Stimulated activated CD8-positive, alpha-beta memory T cell treated with anti-CD3 and anti-CD28 coated beads, Interleukin-15, amount 100 ng/mL, for 1 hour (primary cell): ENCODE measurements around the gene RNF166.

Experiments
- DNase-seq: peaks from one replicate; pipeline ENCODE4 v3.0.0-alpha.2; 2020; ENCODE audit warnings: low read depth

RNF166 gene

GRCh38 chr16:88706229-88706964, at the start of gene RNF166, which contains the start of gene CTU2:
Gene RNF166, minus strand, starts transcription at chr16:88706408. Its CDS starts 83 bp downstream, at chr16:88706325.
Gene CTU2, plus strand, starts transcription at chr16:88706503. Its CDS starts 28 bp downstream, at chr16:88706531.
- peak; percentile 81 for DNase-seq

- DNase-seq = no peak
Observed at GRCh38 chr16:88754912-88755744, 48.9 kb upstream of the RNF166 start.

- DNase-seq = no peak
Observed at GRCh38 chr16:88754109-88754911, 48.1 kb upstream of the RNF166 start.

- DNase-seq = no peak
Observed at GRCh38 chr16:88753602-88754001, 47.4 kb upstream of the RNF166 start.

- DNase-seq = no peak
Observed at GRCh38 chr16:88753191-88753590, 47.0 kb upstream of the RNF166 start.

GRCh38 chr16:88752386-88753002, 46.3 kb upstream of the RNF166 start:
- DNase-seq = no peak

GRCh38 chr16:88750854-88751253, 44.6 kb upstream of the RNF166 start:
- DNase-seq = no peak

GRCh38 chr16:88749358-88749757, 43.1 kb upstream of the RNF166 start:
- no peak for DNase-seq

- DNase-seq = no peak
Observed at GRCh38 chr16:88748364-88748763, 42.2 kb upstream of the RNF166 start.

- DNase-seq = no peak
Observed at GRCh38 chr16:88747588-88748301, 41.5 kb upstream of the RNF166 start.

GRCh38 chr16:88746506-88746905, 40.3 kb upstream of the RNF166 start:
- DNase-seq = no peak

GRCh38 chr16:88744577-88745521, 38.6 kb upstream of the RNF166 start:
- DNase-seq = no peak

GRCh38 chr16:88743693-88744576, 37.7 kb upstream of the RNF166 start:
- DNase-seq = peak; percentile 59

- DNase-seq = no peak
Observed at GRCh38 chr16:88742896-88743605, 36.8 kb upstream of the RNF166 start.

- DNase-seq = no peak
Observed at GRCh38 chr16:88741368-88741767, 35.2 kb upstream of the RNF166 start.

- no peak for DNase-seq
Observed at GRCh38 chr16:88740727-88741055, 34.5 kb upstream of the RNF166 start.

- no peak for DNase-seq
Observed at GRCh38 chr16:88739977-88740726, 33.9 kb upstream of the RNF166 start.
